ENCODE results near the gene CNOT6.

- no peak for TF ChIP-seq CTCF (IDR thresholded peaks at IDR 0.05)
- no peak for TF ChIP-seq POLR2A (IDR thresholded peaks at IDR 0.05)
- no peak for TF ChIP-seq EP300 (IDR thresholded peaks at IDR 0.05)
- TF ChIP-seq POLR2AphosphoS5 (IDR thresholded peaks at IDR 0.05), result no peak
Measured at GRCh38 chr5:180487556-180487955, 6.6 kb upstream of the CNOT6 start.

Data from stomach (tissue), 4 donors.